ENCODE results near the gene EHF.
"Not testable (repeated sequence)": the region's sequence is repeated elsewhere in the genome, so short reads cannot be mapped to it uniquely, and the experiment has no call there.

The EHF gene

DNA sequence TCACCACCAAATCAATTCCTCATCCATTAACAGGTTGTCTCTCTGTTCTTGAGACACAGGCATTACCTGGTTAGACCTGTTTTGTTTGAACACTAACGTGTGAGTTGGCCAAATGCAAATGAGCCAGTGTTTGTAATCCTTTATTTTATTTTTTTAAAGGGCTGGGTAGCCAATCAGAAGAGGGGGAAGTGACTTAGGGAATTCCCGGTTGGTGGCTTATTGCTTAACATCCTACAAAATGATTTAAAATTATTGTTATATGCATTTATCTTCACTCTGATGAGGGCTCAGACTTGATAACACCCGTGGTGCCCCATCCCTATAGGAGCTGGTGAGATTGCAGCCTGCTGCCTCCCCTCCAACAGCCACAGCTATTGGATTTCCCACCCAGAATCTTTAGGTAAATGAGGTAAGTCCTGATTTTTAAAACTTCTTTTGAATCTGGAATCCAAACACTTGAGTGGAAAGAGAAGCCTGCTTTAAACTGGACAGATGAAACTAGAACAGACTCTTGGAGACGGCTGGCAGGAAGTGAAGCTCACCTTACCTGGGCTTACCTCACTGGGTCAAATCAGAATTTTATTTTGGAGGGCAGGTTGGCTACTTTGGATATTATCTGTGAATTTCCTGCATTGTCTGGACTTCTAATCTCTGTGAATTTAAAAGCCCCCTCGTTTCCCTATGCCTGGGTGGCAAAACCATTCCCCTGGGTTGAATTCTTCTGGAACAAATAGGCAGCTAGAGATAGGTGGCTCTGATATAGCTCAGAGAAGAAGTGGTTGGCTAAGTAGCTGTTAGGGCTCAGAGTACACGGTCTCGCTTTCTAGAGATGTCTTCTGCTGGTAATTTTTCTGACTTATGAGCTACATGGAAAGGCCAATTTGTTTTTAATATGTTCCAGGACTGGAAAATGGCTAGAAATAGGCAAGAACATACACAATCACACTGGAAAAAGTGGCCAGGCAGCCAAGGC, at the start of gene EHF:
Gene EHF, plus strand, starts transcription at position 274 of the 973 bp plus-strand sequence. CDS start 21,538 bp downstream, outside the sequence.
- peak; percentile 96 for DNase-seq

DNA sequence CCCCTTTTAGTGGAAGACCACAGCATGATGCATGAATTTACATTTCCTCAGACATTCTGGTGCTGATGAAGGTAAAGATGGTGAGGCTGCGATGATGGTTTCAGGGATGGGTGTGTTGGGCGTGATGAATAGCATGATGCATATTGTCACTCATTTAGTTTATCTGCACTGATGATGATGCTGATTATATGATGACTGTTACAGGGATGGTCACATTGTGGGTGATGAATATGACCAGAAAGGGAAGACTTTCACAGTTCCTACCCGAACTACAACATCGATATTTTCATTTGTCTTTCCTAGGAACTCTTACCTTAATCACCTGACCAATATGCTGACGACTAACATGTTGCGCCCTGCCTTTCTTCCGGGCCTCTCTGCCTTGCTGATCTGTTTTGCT, 47.4 kb upstream of the EHF start:
- no peak for DNase-seq

DNA sequence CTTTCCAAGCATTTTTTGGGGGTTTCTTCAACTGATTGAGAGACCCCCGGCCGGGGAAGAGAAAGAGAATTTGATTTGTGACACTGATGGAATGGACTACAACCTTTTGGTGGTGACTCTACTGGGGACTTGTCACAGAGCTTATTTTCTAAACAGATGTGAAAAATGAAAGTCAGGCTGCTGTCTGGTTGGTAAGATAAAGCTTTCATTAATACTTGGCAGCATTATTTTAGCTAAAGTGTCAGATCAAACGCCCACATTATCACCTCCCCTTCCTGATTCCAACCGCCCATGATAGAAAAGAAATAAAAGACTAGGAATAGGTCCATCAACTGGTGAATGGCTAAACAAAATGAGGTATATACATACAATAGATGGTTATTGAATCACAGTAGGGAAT, 45.6 kb upstream of the EHF start:
- no peak for DNase-seq

DNA sequence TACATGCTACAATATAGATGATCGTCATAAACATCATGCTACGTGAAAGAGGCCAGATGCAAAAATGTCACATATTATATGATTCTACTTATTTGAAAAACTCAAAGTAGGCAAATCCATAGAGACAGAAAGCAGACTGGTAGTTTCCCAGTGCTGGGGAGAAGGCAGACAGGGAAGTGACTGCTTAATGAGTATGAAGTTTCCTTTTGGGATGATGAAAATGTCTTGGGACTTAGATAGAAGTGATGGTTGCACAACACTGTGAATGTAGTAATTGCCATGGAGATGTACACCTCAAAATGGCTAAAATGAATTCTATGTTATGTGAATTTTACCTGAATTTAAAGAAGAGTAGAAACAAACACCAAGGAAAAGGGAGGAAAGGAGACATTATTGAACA, 45.2 kb upstream of the EHF start:
- DNase-seq: no peak

DNA sequence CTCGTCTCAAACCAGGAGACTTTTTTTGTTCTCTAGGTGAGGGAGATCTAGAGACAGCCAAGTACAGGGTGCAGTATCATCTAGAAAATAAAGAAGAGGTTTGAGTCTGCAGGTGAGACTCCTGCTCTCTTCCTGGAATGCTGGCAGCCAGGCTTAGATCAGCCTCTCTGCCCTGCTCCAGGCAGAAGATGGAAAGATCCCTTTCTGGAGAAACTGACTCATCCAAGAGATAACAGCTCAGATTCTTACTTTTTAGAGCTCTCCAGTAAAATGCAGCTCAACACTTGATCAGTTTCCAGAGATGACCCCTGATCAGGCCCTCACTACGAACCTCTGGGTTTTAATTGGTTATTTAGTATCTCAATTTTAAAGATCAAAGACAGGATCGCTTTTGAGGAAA, 44.6 kb upstream of the EHF start:
- no peak for DNase-seq

DNA sequence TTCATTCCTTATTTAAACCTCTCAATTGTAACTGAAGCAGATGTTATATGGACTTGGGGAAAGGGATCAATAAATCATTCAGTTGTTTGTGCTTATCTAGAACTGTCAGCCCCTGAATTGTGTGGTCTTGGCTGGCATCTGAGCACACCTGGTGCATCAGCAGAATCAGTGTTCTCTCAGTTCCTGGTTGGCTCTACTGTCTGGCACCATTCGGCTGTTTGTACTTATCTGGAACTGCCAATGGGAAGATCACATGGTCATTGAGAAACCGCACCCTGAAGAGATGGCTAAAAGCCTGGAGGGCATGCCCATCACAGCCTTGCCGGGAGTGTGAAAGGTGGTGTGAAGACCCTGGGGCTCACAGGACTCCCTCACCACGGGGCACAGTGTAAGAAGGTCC, 37.1 kb upstream of the EHF start:
- no peak for DNase-seq

DNA sequence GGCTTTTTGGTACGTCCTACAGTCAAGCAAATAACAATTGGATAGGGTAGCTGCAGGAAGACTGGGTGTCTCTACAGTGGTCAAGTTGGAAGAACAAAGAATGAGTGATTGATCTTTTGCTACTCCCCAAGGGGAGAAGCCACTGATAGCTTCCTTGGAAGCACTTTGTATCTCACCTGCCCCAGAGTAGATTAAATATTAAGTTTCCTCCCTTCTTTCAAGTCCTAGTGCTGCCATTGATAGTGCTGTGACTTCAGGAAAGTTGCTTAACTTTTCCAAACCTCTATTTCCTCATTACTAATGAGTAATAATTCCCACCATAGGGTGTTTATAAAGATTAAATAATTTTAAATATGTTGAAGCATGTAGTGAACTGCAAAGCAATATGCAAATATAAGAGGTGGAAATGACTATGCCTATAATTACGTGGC, 35.6 kb upstream of the EHF start:
- no peak for DNase-seq

DNA sequence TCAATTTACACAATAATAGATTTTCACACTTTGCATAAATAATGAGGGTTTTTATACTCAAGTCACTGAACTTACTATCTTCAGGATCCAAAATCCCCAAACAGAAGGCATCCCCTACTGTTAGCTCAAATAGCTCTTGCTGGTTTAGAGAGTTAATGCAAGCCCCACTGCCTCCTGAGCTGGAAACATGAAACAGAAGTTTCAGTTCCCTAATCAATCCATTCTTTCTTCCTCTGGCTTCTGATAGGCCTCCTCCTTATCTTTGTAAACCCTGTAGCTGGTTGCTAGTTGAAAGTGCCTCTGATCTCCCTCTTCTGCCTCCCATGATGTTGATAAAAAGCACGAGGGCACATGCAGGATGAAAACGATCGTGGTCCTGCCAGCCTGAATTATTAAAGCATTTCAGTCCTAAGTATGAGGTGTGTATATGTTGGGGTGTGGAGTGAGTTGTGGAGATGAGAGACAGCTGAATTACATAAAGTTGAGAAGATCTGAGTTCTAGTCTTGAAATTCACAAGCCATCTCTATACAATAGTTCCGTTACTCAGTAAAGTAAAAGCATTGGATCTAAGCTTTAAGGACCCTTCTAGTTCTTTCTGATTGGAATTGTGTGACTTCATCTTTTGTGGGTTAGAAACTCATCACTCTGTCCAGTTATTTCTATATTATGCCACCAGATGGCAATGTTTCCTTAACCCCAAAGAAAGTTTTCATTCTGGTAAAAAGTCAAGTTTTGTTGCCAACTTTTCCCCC, 35.0 kb upstream of the EHF start:
- peak; percentile 62 for DNase-seq

DNA sequence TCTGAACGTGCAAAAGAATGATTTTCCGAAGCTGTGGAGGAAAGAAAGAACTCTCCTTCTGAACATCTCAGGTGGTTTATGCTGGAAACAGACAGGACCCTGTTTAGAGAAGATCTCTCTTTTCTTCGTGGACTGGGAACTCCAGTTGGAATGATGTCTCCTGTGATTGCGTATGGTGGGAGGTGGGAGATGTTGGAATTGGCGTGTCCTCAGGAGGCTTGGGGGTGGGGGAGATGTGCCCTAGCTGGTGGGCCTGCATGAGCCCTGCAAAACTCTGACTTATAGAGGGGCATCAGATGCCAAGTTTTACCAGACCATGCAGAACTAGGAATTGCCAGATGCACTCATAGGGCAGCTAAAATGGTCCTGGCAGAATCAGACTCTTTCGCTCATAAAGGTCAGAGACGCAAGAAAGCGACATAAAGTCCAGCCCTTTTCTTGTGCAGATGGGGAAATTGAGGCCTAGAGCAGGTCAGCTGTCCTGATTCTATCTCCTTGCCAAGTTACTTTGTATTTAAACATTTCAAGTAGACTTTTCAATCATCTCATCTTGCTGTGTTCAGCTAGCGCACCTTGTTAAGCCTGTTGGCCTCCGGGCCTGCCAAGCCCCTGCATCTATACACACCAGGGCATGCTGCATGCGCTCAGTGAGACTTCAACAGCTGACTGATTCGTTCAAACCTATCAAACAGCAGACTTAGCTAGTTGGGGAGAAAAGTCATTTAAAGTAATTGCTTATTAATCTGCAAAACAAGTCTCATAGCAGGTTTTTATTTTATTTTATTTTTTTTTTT, 34.2 kb upstream of the EHF start:
- DNase-seq: no peak

DNA sequence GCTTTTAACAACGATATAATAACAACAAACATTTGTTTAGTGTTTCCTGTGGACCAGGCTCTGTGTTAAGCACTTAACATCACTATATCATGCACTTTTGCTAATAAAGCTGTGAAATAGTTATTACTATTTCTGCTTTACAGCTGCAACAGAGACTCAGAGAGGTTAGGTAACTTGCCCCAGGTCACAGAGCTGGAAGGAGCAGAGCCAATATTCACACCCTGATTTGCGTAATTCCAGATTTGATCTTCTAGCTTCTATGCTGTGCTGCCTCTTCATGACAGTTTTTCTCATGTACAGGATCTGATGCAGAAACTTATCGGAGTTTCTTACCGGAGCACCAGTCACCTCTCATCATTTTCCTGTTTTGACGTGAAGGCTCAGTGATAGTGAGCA, 33.6 kb upstream of the EHF start:
- DNase-seq: no peak

DNA sequence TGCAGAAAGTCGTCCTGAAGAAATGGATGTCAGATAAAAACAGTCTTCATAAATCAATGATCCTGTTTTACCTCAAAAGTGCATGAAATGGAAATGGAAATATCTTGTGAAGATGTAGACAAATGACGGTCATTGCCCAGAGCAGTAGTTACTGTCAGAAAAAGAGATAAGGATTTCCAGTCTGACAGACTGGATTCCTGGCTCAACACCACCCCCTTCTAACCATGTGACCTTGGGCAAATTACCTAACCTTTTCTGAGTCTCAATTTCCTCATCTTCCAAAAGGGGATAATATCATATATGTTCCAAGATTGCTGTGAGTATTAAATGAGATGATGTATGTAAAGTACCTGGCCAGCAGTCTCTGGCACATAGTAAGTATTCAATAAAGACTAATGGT, 32.9 kb upstream of the EHF start:
- DNase-seq: no peak

DNA sequence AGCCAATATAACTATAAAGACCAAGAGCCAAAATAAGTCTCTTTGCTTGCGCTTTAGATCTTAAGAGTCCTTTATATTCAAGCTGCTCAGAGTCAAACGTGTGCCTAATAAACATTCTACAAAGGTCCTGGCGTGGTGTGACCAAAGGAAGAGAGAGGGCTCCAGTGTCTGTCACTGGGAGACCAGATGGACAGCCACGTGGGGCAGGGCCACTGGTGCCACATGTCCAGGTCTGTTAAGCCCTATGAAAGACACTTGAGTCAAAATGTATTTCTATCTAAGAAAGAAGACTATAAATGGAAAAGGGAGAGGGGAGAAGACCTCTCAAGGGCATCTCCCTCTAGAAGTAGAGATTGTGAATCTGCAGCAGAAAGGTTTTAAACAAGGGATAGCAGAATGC, 32.2 kb upstream of the EHF start:
- no peak for DNase-seq

DNA sequence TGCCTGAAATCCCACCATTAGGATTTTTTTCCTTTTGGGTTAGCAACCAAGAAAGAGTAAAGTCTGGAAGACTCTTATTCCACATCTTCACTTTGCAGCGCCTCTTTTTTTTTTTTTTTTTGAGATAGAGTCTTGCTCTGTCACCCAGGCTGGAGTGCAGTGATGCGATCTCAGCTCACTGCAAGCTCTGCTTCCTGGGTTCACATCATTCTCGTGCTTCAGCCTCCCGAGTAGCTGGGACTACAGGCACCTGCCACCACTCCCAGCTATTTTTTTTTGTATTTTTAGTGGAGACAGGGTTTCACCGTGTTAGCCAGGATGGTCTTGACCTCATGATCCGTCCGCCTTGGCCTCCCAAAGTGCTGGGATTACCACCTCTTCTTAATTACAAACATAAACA, 31.7 kb upstream of the EHF start:
- not testable (repeated sequence) for DNase-seq

DNA sequence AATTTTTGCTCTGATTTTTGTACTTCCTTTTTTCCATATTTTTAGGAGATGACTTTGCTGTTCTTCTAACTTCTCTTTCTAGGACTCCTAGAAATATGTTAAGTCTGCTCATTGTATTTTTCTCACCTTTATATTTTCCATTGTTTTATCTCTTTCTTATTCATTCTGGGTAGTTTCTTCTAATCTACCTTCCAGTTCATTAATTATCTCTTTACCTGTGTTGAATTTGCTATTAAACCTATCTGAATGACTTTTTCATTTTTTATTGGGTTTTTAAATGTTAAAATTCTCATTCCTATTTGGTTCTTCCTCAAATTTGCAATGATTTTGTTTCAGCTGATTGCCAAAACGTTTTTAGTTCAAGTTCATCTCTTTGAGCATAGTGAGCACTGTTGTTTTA, 27.8 kb upstream of the EHF start:
- no peak for DNase-seq

DNA sequence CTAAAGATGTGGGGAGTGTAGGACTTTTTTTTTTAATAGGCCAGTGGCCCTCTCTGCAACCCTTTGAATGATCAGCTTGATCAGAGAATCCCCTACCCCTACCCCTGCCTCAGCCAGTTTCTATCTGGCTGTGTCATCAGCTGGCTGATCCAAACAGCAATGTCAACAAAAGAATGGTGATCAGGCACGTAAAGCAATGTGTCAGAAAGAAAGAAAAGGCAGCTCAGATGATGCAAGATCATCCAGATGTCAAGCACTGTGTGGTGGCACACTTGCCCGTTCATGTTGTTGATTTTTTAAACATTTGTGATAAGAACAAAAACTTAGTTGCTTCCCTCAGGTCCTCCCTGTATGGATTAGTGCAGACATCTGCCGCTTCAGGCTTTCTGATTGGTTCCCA, 26.3 kb upstream of the EHF start:
- DNase-seq: no peak

DNA sequence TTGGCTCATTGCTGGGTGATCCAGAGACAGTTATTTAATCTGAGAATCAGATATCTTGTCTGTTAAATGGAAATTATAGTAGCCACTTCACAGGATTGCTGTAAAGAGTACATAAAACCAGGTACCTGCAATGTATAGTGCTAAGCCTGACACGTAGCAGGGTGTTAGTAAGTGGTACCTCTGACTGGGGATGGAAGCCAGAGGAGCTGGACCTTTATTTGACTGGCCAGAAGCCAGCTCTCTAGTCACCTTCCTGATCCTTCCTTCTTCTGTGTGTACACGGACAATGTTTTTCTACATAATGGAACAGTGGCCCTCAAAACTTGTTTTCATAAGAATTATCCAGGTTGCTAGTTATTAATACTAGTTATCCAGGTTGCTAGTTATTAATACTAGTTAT, 25.5 kb upstream of the EHF start:
- DNase-seq: peak; percentile 20

DNA sequence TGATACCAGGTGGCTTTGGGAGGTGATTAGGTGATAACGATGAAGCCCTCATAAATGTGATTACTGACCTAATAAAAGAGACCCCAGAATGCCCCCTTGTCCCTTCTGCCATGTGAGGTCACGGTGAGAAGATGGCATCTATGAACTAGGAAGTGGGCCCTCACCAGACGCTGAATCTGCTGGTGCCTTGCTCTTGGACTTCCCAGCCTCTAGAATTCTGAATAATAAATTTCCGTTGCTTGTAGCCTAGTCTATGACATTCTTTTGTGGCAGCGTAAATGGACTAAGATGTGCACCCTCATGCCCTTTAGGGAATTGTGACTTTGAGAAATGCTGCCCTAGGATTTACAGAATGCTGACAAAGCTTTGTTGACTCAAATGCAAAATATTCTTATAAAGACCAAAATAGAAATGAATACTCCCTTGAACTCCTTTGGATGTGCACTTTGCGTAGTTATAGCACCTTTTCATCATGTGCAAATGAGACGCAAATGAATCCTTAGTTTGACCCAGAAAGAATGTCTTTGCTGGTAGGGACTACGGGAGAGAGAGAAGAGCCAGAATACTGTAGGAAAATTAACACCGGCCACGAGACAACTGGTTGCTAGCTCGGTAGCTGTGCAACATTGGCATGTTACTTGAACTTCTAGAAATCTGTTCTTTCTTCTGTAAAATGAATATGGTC, 24.8 kb upstream of the EHF start:
- peak; percentile 99 for DNase-seq

DNA sequence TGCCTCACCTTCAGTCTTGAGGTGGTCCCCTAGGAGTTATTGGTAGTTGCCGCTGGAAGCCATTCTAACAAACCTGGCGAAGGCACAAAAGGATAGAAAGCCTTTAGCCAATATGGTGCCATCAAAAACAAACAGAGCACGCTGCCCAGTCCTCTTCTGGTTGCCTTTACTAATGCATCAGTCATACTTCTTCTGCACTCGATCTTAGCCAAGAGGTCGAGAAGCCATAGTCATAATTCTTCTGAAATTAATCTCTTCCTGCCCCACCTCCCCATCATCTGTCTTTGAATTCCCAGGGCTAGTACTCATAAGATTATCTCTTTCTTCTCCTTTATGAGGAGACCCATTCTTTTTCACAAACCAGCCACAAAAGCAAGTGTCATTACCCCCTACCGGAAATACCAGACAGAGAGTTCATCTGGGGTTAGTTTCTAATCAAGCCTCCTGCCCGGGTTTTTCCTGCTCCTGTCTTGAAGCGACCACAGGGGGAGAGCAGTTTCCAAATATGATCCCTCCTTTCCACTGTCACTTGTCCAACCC, 21.4 kb upstream of the EHF start:
- no peak for DNase-seq

DNA sequence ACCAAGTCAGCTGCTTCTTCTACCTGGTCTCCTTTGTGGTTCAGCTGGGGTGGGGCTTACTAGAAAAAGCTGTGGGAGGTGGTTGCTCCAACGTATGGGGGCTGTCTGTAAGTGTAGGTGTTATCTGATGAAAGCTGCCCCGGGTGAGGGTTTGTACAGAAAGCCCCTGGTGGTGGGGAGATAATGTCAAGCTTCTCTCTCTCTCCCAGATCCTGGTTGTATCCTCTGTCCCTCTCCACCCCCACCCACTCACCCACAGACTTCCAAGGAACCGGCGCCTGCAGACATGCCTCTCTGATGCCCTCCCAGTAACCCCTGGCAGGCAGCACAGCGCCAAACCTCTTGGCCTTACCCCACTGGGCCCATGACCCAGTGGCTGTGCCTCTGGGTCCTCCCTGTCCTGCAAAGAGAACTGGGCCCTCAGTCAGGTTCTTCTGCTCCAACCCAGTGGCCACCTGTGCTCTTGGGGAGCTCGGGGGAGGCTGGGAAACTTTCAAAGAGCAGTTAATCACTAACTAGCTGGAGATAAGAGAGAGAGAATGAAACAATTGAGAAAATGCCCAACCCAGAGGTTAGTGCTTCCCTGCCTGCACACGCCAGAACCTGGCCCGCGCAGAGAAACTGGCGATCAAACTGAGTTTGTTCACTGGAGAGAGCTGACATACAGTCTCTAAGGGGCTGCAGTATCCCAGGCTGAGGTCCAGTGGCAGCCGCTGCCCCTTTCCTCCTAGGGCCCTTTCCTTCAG, 20.4 kb upstream of the EHF start:
- DNase-seq: no peak

DNA sequence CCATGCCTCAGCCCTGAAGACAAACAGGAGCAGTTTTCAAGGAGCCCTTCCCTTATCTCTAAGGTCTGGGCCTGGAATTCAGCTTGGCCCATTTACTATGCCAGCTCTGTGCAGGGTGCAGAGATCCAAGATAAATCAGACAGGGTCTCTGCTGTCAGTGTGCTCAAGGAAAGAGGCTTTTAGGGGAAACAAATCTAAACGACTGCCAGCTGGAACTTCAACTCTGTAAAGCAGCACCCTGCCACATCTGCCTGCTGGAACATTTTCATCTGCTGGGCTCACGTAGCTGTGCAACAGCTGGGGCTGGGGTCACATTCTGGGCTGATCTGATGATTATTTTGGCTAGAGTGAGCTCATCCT, 19.8 kb upstream of the EHF start:
- no peak for DNase-seq

DNA sequence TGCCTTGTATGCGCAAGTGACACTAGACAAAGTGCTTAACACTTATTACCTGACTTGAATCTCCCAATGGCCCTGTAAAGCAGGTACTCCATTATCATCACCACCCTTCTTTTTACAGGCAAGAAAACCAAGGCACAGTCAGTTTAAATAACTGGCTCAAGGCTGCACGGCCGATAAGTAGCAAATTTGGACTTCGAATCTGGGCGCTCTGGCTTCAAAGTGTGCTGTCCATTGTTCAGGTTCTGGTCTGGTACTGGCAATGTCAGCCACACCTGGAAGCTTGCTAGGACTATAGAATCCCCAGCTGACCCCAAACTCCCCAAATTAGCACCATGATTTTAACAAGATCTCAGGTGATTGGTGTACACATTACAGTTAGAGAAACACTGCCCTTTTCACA, 19.3 kb upstream of the EHF start:
- no peak for DNase-seq

DNA sequence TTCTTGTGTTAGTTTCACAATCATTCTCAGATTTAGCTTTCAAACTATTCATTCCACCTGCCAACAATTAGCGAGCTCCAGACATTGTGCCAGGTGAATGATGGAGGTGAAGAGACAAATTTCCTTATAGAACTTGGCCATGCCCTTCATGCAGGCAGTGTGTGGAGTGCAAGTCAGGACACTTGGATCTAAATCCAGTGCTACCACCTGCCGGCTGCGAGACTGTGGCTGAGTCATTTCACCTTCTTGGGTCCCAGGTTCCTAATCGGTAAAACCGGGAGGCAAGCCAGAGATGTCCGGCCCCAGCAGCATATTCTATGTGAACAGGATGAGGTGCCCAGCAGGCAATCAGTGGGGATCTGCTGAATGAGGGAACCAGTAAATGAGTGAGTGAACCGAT, 18.6 kb upstream of the EHF start:
- DNase-seq: no peak
